NCI-H2227 (cell line): Measurements from ENCODE around the gene STAC.
"Not testable (repeated sequence)": the region's sequence is repeated elsewhere in the genome, so short reads cannot be mapped to it uniquely, and the experiment has no call there.

Source experiments
- DNase-seq: peaks from one replicate; lab custom pipeline; 2025; ENCODE audit not compliant: unreplicated experiment; lab: John Stamatoyannopoulos, UW

STAC gene

DNA sequence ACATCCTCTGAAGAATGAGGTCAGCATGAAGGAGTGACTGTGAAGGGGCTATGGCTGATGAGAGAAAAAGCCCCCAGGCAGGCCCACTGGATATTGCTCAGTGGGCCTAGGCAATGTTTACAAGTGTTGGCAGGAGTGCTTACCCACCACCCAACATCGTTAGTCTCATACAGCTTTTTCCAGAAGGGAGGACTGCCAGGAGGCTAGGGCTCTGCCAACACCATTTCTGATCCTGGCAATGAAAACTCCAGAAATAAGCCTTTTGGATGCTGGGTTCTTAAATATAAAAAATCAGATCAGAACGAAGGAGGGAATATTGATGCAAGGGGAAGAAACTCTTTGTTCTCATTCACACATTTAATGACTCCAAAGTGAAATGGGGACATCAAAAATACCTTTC is 194.9 kb downstream of the STAC start:
- DNase-seq = no peak

DNA sequence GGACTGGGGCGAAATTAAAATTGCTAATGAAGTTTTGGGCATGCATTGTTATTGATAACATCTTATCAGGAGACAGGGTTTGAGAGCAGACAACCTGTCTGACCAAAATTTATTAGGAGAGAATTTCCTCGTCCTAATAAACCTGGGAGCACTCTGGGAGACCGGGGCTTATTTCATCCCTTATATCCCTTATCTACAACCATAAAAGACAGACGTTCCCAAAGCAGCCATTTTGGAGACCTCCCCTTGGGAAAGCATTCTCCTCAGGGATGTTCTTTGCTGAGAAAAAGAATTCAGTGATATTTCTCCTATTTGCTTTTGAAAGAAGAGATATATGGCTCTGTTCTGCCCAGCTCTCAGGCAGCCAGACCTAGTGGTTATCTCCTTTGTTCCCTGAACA is 198.1 kb downstream of the STAC start:
- DNase-seq = not testable (repeated sequence)

DNA sequence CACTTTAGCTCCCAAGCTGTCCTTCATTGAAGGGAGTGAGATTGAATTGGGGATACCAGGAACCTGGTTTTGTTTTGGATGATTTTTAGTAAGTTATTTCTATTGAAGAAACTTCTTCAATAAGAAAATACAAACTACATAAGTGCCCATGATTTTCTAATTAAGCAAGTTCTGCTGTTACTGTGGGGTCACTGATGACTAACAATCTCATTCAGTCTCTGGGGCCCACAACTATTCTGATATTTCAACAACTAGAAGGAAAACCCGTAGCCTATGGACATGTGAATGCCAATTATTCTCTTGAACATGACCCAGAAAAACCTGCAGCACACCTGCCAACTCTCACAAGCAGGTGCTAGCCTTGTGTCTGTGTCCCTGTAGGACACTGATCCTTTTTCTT is 199.4 kb downstream of the STAC start:
- DNase-seq = no peak

DNA sequence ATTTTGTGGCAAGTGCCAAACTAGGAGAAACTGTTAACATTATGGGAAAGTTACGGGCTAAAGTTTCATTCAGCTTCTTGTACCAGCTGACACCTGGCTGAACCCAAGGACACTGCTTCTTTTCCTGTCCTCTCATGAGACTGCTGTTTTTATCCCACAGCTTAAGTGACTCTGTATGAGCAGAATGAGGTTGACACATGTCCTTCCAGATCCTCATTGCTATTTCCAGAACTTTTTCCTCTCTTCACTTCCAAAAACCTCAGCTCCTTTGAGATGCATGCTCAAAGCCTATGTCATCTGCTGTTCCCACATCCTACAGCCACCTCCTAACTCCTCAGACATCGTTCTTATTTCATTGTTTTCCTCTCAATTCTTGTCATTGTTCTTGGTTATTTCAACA is 200.4 kb downstream of the STAC start:
- DNase-seq = no peak

DNA sequence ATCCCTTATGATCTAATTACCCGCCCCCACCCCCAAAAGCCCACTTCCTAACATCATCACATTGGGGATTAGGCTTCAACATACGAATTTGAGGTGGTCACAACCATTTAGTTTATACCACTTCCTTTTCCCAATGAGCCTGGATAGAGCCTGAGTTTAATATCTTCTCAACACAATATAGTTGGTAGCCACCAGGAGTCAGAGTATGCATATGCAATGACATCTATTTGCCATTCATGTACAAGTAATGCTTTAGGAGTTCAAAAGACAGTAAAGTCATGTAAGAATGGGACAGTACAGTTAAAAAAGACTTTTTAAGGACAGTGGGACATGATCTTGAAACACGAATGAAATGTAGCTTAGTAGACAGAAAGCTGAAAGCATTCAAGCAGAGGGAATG is 211.7 kb downstream of the STAC start:
- no peak for DNase-seq

DNA sequence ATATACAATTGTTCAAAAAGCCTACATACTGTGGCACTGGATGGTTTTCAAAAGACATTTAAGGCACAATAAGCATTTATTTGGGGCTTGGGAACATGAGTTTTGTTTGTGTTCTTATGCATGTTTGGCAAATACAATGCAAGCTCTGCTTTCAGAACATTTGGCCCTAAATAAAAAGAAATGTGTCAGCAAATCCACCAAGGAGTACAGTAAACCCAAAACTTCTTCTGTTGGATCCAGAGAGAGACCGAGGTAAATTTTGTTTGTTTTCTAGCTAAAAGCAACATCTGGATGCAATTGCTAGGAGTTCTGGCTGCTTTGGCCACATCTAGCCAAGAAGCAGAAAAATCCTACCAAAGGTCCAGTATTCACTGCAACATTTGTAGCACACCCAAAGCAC is 215.2 kb downstream of the STAC start:
- no peak for DNase-seq

DNA sequence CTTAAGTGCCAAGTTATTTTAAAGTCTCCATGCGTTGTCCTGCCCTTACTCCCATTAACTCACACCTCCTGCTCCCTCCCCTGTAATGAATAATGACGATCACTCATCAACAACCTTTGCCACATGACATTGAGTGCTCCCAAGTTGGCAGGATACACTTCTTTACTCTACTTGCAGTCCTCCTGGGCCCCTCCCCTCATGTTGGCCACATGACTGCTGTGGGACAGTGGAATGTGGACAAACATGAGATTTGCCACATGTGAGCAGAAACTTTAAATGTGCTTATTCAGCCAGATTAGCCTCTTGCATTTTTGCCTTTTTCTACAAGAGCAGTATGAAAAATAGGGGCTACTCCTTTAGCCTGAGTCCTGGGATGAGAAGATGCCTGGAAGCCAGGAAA is 216.1 kb downstream of the STAC start:
- DNase-seq = no peak

DNA sequence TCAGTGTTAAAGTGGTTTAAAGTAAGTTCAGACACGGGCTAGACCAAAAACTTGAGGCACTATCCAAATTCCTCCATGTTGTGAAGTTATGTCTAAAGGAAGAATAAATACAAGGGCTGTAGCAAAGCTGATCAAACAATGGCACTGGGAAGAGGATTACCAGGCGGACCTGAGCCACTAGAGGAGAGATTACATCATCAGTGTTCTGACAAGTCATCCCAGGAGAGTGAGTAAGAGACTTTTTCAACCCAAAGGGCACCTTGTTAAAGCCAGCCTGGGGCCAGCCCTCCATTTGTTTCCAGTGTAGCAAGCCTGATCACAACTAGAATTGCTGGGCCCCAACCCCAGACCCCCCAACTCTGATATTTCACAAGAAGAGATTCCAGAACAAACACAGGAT is 217.1 kb downstream of the STAC start:
- no peak for DNase-seq
